RPMI7951 (cell line): ENCODE measurements around the gene RNF26. TPM values are rescaled to one million over a fixed set of nuclear protein-coding genes. Genes with fewer than 3 reads are reported as not detected.

Experiments
- DNase-seq: peaks from one replicate; pipeline ENCODE4 v3.0.0-alpha.2; 2012; ENCODE audit warnings: low read depth
- total RNA-seq: library from RNA; depleted of rRNA; stranded (reverse); fragments of >200 nt; shearing (Covaris generic); gene quantifications from 2 replicates; pipeline ENCODE4 v1.2.3, GENCODE V29; 2014

The RNF26 gene
- total RNA-seq, 1 experiment from 2014 or later: 9.1 TPM

DNA sequence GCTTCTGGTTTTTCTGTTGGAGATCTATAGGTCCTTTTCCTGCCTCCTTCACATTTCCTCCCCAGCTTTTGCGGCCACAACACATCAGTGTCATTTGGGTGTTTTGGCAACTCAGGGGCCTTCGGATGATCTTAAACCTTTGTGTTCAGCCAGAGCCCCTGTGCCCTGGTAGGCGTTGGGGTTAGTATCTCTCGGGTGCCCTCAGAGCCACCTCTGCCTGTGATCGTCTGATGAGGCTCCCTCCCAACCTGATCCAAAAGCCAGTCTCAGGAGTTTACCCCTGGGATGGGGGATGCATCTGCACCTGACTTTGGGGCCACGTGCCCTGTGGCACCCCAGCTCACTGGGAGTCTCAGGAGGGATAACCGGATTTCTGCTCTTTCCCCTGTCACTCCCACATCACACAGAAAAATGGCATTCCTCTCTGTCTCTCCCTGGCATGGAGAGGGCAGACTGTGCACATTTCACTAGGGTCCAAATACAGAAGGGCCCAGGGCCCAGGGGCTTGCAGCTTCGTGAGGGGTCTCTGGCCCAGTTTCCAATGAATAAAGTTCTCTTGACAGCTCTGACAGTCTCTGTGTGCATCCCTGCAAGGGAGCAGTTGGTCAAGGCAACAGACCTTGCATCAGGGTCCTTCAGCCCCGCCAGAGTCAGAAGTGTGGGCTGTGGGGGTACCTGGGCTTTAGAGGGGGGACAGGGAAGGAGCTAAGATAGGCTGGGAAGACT is 2.6 kb downstream of the RNF26 start:
- DNase-seq: no peak

DNA sequence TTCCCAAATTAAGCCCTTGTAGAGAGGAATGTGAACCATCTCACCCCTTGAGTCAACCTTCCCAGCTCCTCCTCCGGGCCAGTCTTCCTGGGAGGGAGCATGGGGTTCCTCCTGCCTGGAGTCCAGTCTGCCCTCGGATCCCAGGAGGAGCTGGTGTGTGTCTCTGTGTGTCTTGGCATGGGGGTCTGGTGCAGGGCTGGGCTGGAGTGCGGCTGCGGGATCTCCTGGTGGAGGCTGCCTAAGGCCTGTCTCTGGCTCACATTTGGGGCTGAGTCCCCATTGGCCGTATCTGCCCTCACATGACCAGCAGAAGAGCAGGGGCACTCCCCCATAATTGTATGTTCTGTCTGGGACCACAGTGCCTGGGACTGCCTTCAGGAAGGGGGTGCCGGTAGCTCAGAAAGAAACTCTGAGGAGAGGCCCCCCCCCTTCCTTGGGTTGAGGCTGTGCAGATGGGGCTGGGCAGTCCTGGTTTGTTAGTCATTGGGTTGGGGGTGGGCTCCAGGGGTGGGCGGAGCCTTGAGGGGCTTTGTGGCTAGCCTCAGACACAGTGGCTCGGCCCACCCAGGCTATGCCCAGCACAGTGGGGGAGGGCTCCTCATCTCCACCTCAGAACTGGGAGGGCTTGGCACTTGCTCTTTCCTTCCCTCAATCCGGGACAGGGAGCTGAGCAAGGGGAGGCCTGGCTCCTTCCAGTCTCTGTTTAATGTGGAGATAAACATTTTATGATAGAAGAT is 3.4 kb downstream of the RNF26 start:
- peak; percentile 47 for DNase-seq

DNA sequence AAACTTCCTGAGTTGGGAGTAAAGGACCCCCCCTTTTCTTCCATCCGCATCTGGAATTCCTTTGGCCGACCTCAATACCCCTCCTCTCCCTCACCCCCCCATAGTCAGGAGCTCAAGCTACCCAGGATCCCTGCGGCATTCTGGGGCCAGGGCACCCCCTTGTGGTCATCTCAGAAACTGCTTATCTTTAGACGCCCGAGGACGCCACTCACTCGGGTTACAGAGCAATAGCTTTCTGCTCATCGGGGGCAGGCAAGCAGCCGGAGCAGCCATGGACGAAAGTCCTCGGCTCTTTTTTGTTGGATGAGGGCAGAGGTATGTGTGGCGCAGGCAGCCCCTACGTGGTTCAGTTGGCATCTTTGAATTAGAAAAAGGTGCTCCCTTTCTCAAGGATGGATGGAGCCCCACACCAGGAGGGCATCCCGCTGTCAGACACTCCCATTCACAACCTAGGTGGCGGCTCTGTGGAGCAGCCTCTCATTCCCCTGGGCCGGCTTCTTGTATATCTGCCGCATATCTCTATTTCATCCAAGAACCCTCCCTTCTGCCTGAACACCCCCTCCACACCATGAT is 4.1 kb downstream of the RNF26 start:
- DNase-seq: peak; percentile 60

DNA sequence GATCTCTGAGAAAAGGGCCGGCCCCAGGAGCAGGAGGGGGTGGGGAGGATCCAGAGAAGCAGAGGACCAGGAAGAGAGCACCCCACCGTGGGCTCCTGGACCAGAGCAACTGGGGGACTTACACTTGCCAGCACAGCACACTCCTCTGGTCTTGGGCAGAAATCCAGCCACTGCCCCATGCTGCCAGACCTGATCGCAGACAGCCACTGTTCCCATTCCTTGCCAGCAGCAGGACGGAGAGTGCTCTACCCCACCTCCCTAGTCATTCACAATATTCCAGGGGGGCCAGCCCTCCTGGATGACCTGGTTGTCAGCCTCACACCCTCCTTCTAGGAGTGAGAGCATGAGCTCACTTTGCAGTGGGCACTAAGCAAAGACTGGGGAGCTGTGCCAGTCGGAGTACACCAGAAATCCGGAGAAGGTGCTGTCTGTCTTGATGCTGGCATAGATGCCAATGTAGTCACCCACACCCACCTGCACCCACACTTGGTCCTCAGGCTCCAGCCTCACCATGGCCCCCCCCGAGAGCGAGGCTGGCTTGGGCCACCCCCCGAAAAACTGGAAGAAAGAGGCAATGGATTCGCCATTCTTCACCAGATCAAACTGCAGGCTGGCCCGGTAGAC is 4.8 kb downstream of the RNF26 start:
- no peak for DNase-seq

DNA sequence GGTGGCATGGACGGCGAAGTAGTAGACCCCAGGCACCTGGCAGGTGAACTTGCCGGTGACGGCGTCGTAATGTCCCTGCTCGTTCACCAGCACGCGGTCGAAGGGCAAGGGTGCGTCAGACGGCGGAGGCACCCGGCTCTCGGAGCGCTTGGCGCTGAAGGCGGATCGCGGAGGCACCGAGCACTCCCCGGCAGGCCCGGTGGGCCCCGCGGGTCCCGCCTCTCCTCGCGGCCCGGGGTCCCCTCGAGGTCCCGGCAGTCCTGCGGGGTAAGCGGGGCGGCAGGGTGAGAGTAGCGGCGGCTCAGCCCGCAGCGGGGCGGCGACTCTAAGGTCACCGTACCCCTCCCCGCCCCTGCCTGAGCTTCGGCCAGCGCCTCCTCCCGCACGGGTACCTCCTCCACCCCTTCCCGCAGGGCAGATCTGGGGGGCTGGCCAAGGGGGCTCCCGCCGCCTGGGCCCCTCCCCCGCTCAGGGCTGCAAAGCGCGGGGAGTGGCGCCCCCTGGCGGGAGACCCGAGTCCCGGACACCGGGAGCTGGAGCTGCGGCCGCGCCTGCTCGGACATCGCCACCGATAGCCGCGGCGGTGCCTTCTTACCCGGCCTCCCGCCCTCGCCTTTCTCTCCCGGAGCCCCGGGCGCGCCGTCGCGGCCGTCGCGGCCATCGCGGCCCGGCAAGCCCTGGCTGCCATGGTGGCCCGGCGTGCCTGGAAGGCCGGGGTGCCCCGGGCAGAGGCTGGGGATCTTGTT is 5.4 kb downstream of the RNF26 start:
- DNase-seq: no peak

DNA sequence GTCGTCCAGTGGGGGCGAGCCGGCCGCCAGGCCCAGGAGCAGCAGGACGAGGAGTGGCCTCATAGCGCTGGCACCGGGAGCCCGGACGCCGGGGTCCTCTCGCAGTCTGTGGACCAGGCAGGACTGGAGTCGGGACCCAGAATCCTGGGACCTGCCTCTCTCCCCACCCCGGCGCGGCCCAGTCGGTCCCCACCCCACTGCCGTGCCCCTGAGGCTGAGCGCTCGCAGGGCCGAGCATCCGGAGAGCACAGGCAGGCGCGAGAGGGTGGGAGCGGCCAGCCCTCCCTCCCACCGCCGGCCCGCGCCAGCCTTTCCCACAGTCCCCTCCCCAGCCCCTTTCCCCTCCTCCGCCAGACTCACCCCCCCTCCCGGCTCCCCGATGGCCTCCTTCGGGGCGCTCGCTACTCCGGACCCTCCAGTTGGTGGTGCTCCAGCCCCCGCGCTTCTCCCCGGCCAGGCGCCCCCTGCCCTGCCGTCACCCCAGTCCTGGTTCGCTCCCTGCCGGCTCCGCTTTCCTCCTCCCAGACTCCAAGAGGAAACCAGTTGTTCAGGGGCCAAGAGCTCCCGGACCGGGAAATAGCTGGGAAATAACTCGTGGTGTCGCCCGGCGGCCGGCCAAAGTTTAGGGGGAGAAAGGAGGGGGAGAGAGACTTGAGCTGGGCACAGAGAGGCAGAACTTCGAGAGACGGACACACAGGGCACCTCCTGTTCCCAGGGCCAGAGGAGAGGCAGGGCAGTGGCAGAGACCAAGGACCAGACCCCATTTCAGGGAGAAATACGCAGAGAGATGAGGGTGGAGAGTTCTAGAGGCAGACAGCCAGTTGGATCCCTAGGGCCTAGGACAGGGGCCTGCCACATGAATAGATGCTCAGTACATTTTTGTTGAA is 6.3 kb downstream of the RNF26 start, which contains the start of gene C1QTNF5:
C1QTNF5 (minus strand) TSS at position 549 of the 887 bp plus-strand sequence; CDS start at position 63, 486 bp downstream.
- peak; percentile 53 for DNase-seq

DNA sequence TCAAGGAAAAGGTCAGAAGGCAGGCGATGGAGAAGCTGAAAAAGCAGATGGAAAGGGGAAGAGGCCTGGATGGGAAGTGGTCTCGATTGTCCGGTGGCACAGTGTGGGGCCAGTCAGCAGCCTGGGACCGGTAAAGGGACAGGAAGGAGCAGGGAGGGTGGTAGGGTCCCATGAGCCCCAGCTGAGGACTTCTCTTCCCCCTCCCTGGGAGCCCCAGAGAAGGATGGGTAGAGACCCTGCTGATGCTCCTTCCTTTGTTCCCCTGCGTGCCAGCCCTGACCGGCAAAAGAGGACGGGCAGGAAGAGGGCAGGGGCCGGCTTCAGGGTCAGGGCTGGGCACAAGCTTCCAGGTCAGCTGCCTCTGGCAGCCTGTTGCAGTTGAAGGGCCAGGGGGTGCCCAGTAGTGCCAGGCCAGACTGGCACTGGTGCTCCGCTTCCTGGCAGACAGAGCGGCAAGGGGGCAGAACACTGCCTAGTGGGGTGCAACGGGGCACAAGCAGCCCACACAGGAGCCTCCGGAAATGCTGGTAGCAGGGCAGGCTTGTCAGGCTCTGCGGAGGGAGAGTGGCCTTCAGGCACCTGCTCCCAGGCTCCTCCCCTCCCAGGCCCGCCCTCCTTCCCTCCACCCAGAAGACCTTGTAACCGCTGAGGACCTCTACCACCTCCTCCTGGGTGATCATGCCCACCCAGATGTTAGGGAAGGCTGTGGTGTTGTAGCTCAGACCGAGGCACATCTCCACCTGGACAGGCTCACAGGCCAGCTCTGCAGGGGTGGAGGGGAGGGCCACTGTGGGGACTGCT is 7.1 kb downstream of the RNF26 start:
- DNase-seq: no peak

DNA sequence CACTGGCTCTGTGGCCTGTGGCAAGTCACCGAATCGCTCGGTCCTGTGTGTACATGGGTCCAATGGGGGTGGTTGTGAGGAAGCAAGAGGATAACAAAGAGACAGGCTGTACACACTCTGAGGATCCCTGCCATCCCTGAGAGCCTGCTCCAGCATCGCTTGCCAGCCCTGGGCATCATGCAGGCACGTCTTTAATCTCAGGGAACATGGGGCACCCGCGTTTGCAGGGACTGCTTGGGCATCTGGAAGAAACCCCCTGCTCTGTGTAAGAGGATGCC is 7.6 kb downstream of the RNF26 start:
- DNase-seq: no peak

DNA sequence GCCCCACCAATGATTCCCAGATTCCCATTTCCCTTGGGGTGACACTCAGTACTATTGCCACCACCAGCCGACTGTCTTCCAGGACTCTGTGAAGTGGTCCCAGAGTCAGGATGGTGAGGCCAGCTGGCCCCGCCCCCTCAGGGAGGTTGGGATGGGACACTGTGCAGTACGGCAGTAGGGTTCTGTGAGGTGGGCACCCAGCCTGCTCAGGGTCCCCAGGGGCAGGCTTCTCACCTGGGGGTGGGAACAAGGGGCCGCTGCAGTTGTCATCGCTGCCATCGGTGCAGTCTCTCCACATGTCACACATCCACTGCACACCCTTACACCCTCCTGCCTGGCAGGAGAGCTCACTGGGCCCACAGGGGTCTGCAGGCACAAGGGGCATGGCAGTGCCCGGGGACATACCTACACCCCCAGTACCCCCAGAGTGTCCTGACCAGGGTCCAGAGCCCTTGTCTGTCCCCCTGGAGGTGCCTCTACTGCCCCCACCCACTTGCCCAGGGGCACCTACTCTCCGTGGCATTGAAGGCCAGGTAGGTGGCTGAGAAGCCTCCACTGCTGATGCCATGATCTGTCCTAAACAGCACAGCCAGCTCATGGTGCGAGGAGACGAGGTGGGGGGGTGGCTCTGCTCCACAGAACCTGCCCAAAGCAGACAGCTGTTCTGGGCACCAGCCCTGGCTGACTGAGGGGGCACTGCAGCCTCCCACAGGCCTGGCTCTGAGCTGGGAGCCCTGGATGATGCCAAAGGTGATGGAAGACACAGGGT is 8.2 kb downstream of the RNF26 start:
- DNase-seq: no peak

DNA sequence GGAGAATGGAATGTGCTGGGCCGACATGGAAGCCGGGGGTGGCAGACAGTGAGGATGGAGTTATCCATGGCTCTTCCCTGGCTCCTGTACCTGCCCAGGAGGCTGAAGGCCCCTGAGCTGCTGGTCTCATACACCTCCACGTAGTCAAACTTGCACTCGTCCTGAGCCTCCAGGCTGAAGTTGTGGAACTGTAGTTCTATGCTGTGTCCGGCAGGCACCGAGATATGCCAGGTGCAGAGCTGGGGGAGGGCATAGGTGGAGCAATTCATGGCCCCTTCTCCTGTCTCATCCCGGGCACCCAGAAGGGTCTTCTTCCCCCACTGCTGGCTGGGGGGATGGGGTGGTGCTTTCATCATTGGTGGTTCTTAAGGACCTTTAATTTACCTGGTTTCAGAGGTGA is 9.4 kb downstream of the RNF26 start:
- no peak for DNase-seq

DNA sequence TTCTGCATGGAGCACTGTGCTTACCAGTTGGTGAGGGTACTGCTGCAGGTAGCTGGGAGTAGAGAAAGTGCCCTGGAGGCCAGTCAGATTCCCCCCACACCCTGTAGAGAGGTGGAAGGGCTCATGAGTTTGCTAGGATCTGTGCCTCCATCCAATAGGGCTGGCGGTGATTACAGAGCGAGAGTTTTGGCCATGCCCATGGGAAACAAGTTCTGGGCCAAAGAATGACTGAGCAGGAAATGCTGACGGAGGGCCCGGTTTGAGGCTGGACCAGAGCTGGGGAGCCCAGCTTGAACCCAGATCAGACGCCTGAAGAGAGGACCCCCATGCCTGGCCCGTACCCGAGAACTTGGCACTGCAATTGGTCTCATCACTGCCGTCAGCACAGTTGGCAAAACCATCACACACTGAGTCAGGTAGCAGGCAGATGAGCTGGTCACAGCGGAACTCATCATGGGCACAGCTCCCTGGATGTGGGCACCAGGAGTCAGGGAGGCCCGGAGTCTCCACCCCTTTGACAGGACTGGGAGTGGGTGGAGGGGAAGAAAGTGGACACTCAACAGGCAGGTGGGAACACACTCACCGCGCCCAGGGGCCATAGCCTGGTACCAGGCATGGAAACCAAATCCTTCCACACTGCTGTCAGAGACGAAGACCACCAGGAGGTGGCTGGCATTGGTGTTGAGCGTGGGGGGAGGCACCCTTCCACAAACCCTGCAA is 10.1 kb downstream of the RNF26 start:
- no peak for DNase-seq

DNA sequence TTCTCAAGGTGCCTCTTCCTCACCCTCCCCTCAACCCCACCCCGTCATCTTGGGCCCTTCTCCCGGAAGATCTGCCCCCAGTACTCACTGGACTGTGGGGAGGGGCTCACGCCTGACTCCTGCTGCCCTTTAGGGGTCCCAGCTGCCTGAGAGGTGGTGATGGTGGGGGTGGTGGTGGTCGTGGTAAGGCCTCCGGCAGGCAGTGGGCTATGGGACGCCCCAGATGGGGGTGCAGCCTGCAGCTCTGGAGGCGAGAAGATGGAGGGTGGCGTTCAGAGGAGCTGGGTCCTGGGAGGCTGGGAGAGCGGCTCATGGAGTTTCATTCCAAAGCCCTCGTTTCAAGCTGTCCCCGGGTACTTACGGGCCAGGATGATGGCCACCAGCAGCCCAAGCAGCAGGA is 11.4 kb downstream of the RNF26 start:
- DNase-seq: no peak

DNA sequence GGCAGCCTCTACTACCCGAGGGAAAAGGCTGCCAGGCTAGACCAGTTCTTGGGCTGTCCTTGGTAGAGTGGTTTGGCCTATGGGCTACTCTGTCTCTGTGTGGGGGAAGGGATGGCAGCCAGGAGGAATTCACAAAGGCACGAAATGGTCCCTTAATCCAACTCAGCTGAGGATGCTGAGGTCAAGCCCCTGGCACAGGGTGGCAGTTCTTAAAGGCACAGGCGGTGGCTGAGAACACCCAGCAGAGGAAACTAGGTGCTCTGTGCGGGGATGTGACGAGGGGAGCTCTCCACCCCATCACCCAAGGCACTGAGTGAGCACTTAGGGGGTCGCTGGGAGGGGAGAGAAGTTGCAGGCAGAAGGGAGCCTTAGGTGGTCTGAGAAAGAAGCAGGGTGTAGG is 12.3 kb downstream of the RNF26 start, which contains the start of gene MFRP:
MFRP (minus strand) TSS at position 101 of the 400 bp plus-strand sequence. CDS start 192 bp downstream, outside the sequence.
- no peak for DNase-seq

DNA sequence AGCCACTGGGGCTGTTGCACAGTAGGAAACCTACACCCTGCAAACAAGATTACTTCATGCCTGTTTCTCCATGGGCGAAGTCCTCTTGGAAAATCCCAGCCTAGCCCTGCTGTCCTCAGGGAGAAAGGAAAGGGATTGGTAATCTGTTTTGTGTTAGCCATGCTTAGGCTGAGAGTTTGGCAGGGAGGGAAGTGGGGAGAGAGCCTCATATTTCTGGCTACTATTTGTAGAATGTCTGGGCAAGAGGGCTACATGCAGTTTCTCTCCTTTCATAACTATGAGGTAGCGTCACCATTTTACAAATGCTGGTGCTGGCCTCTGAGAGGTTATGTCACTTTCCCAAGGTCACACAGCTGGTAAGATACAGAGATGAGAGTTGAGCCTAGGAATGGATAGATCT is 12.9 kb downstream of the RNF26 start:
- DNase-seq: peak; percentile 35

DNA sequence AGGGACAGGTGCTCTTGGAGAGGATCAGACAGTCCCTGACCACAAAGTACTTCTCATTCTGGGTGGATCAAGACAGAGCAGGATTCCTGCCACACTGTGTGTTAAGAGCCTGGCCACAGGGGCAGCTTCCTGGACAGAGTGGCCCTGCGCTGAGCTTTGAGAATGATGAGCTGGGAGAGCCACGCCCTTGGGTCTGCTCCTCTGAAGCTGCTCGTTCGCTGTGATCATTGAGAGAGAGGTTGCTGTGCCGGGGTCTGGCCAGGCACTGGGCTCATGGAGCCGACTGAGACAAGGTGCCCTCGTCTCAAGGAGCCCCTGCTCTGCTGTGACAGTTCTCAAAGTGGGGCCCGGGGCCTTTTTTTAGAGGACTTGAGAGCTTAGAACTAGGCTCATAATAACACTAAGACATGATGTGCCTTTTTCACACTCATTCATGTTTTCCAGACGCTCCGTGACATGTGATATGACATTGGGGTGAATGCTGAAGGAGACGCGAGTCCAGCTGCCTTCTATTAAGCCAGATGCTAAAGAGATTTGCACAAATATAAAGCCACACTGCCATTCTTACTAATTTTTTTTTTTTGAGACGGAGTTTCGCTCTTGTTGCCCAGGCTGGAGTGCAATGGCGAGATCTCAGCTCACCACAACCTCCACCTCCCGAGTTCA is 13.7 kb downstream of the RNF26 start:
- no peak for DNase-seq

DNA sequence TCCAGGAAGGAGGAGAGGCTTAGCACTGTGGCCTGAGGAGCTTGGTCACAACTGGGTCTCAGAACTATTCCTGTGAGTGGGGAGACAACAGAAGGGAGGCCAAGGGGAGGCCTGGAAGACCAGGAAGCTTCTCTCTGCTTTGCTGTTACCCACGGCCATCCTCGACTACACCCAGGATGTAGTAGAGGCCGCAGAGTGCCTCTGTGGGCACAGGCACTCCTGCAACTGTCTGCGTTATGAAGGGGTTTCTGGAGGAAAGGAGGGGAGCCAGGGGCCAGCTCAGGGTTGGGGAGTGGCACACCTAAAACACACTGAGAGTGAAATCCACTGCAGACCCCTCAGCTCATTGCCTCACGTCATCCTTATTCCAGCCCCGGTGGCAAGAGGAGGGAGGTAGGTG is 16.0 kb downstream of the RNF26 start:
- DNase-seq: no peak

DNA sequence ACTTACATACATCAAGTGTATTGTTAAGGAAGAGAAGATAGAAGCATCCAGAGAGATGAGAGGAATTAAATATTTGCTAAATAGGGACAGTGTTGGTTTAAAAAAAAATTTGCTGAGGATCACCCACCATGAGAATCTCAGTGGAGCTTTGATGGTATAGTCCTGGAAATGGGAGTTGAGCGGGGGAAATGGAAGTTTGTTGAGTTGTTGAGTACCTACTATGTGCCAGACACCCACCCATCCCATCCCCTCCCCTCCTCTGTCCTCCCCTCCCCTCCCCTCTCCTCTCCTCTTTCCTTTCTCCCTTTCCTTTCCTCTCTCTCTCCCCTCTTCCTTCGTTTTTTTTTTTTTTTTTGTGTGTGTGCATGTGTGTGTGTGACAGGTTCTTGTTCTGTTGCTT is 16.9 kb downstream of the RNF26 start:
- no peak for DNase-seq

DNA sequence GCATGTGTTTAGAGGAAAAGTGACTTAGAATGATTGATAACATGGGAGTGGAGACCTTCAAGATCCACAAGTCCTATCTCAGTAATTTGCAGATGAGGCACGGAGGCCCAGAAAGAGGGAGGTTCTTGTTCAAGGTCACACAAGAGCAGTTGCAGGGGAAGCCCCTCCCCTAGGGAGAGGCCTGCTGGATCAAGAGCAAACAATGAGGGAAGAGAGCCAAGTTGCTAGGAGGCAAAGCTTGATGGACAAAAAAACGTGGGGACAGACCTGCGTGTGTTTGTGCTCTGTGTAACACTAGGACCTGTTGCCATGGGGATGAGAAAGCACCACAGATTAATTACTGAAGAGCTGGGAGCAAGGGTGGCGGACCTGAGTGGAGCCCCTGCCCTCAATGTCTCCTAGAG is 18.5 kb downstream of the RNF26 start:
- DNase-seq: peak; percentile 41
